RWPE2 (cell line): ENCODE results near the gene SHCBP1.

Source experiments
- ATAC-seq: fragments of 200-7000 bp; cut with Tn5 transposase; 3 replicates; pipeline ENCODE4 v1.9.1; 2021; ENCODE audit warnings: low read depth
- DNase-seq: peaks from one replicate; pipeline ENCODE4 v3.0.0-alpha.2; 2020; ENCODE audit warnings: low spot score
- H3K27ac ChIP-seq: fragments of 450-650 bp; 2 replicates; pipeline ENCODE4 v1.5.1; 2017; ENCODE audit warnings: mild to moderate bottlenecking; ENCODE audit not compliant: poor library complexity, severe bottlenecking
- H3K27me3 ChIP-seq: fragments of 250-450 bp; sonication (Bioruptor Pico); 2 replicates; pipeline ENCODE4 v1.5.1; 2021; ENCODE audit warnings: mild to moderate bottlenecking, moderate library complexity; ENCODE audit not compliant: insufficient read depth, poor library complexity, severe bottlenecking
- H3K36me3 ChIP-seq: fragments of 250-450 bp; sonication (Bioruptor Pico); 2 replicates; pipeline ENCODE4 v1.5.1; 2020; ENCODE audit warnings: low read depth, mild to moderate bottlenecking, moderate library complexity
- H3K4me1 ChIP-seq: fragments of 250-450 bp; sonication (Bioruptor Pico); 2 replicates; pipeline ENCODE4 v1.5.1; 2021; ENCODE audit warnings: mild to moderate bottlenecking, moderate library complexity; ENCODE audit not compliant: insufficient read depth, poor library complexity, severe bottlenecking
- H3K4me3 ChIP-seq: fragments of 250-450 bp; sonication (Bioruptor Pico); 2 replicates; pipeline ENCODE4 v1.5.1; 2021; ENCODE audit warnings: mild to moderate bottlenecking, moderate library complexity; ENCODE audit not compliant: severe bottlenecking
- H3K9me3 ChIP-seq: fragments of 250-450 bp; sonication (Bioruptor Pico); 2 replicates; pipeline ENCODE4 v1.5.1; 2021; ENCODE audit warnings: mild to moderate bottlenecking, moderate library complexity; ENCODE audit not compliant: severe bottlenecking
- TF ChIP-seq, protein P1 (sequence below): fragments of 450-650 bp; IDR thresholded peaks from one replicate; pipeline ENCODE4 v1.5.1; 2017; ENCODE audit warnings: mild to moderate bottlenecking, moderate library complexity; ENCODE audit not compliant: poor library complexity, severe bottlenecking

The SHCBP1 gene

DNA sequence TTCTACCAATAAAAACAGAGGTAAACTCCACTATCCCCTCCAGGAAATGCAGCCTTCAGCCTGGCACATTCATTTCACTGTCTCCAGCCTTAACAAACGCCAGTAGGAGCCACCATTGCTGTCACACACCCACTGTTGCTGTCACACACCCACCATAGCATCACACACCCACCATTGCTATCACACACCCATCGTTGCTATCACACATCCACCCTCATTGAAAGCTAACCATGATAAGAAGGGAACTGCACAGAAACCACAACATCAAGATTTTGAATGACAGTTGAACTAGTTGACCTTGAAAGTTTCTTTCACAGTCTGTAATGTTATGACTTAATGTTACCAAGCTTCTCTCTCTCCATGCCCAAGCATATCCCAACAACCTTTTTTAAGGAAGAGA lies 38.1 kb downstream of the SHCBP1 start:
- no peak for DNase-seq
- Histone ChIP-seq H3K4me3 (no peak overlapping the region), H3K4me1 (no peaks in the 10 kb centered on the region), H3K27ac (no peak overlapping the region), H3K27me3 (no peaks in the 10 kb centered on the region), H3K36me3 (peaks cover 84% of the 10 kb centered on the region), H3K9me3 (peaks cover 11% of the 10 kb centered on the region)
- TF ChIP-seq, protein P1, sequence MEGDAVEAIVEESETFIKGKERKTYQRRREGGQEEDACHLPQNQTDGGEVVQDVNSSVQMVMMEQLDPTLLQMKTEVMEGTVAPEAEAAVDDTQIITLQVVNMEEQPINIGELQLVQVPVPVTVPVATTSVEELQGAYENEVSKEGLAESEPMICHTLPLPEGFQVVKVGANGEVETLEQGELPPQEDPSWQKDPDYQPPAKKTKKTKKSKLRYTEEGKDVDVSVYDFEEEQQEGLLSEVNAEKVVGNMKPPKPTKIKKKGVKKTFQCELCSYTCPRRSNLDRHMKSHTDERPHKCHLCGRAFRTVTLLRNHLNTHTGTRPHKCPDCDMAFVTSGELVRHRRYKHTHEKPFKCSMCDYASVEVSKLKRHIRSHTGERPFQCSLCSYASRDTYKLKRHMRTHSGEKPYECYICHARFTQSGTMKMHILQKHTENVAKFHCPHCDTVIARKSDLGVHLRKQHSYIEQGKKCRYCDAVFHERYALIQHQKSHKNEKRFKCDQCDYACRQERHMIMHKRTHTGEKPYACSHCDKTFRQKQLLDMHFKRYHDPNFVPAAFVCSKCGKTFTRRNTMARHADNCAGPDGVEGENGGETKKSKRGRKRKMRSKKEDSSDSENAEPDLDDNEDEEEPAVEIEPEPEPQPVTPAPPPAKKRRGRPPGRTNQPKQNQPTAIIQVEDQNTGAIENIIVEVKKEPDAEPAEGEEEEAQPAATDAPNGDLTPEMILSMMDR, result no peak
- no peak for ATAC-seq

DNA sequence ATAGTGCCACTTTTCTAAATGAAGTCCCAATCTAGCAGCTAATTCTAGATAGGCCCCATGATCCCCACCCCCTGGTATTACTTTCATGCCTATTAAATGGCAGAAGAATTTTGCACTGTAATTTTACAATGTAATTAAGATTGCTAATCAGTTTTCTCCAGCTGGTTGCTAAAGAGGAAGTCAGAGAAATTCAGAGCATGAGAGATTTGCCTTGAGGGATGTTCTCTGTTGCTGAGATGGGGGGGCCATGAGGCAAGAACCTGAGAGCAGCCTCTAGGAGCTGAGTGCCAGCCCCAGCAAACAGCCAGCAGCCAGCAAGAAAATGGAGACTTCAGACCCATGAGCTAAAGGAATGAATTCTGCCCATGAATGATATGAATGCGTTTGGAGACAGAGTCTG lies 38.9 kb downstream of the SHCBP1 start:
- no peaks in the 10 kb centered on the region for H3K4me1 ChIP-seq

DNA sequence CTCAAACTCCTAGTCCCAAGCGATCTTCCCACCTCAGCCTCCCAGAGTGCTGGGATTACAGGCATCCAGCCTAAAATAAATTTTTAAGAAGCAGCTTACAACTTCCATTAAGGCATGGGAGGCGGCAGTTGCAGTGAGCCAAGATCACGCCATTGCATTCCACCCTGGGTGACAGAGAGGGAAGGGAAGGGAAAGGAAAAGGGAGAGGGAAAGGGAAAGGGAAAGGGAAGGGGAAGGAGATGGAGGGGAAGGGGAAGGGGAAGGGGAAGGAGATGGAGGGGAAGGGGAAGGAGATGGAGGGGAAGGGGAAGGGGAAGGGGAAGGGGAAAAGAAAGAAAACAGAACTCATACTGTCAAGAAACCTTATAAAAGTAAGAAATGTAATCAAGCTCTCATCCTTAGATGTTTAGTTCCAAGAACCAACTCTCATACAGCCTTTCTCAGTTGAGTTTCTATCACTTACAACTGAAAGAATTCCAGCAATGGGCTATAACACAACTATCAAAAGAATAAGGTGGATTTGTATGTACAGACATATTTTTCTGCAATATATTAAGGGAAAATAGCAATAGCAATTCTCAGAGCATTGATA lies 43.1 kb downstream of the SHCBP1 start:
- H3K27ac ChIP-seq, result no peak overlapping the region
- ATAC-seq (no peak), DNase-seq (no peak)
- H3K27me3 ChIP-seq, result no peaks in the 10 kb centered on the region
- TF ChIP-seq, protein P1, result no peak
- H3K4me1 ChIP-seq, result peaks cover 4% of the 10 kb centered on the region
- no peak overlapping the region for H3K4me3 ChIP-seq
- H3K9me3 ChIP-seq, result no peaks in the 10 kb centered on the region
- peaks cover 35% of the 10 kb centered on the region for H3K36me3 ChIP-seq

More for the DNA sequence above, 38.9 kb downstream of the SHCBP1 start:
- Histone ChIP-seq H3K9me3 (peaks cover 9% of the 10 kb centered on the region), H3K4me3 (no peak overlapping the region), H3K27ac (no peak overlapping the region), H3K27me3 (no peaks in the 10 kb centered on the region), H3K36me3 (peaks cover 77% of the 10 kb centered on the region)
- TF ChIP-seq, protein P1, result no peak
- DNase-seq, result no peak
- no peak for ATAC-seq

DNA sequence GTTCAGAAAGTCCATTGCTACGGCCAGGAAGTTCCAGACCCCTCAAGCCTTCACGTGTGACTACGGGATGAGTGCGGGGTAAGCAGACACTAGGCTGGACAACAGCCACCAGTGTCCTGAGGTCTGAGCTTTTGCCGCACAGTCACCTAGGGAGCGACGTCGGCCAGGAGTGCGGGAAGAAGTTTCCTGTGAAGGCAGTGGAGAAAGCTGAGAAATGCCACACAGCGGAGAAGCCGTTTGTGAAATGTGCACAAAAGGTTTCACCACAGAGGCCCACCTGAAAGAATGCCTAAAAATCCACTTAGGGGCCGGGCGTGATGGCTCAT lies 47.4 kb downstream of the SHCBP1 start:
- Histone ChIP-seq H3K27me3 (no peaks in the 10 kb centered on the region), H3K36me3 (peaks cover 4% of the 10 kb centered on the region), H3K9me3 (no peaks in the 10 kb centered on the region), H3K4me3 (no peak overlapping the region), H3K4me1 (peaks cover 6% of the 10 kb centered on the region), H3K27ac (peak overlapping the region; percentile 8)
- TF ChIP-seq, protein P1, result no peak
- no peak for ATAC-seq
- no peak for DNase-seq

DNA sequence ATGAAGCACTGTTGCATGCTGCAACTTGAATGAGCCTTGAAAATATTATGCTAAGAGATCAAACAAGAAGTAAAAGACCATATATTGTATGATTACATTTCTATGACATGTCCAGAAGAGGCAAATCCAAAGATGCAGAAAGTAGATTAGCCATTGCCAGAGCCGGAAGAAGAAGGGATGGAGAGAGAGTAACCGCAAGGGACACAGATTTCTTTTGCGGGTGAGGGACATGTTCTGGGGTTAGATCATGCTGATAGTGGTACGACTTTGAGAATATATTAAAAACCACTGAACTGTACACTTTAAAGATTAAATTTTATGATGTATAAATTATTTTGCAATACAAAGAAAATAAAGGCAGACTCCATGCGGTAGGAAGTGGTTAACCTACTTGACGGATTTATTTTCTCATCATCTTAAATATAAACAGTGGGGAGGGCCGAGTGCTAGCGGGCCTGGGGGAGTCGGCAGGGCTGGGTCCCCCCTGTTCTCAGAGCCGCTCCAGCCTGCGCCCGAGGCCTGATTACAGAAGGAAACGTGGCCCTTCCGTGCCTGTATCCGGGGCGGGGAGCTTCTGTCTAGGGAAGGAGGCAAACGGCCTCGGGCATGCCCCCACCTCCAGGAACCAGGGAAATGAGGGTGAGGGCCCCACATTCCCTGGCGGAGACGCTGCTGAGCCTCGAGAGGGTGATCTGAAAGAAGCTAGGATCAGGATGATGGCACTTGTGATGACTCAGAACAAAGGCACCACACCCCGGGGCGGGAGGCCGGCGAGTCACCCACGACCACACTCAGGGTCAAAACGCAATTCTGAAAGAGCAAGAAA lies 48.0 kb downstream of the SHCBP1 start:
- ATAC-seq, result peak; percentile 81
- DNase-seq, result peak; percentile 75
- no peaks in the 10 kb centered on the region for H3K9me3 ChIP-seq
- H3K4me3 ChIP-seq, result no peak overlapping the region
- peaks cover 6% of the 10 kb centered on the region for H3K4me1 ChIP-seq
- peak overlapping the region; percentile 8 for H3K27ac ChIP-seq
- TF ChIP-seq, protein P1, result no peak
- no peaks in the 10 kb centered on the region for H3K27me3 ChIP-seq
- no peaks in the 10 kb centered on the region for H3K36me3 ChIP-seq
